ENCODE measurements around the gene IFT25. TPM values are rescaled to one million over a fixed set of nuclear protein-coding genes. Genes with fewer than 3 reads are reported as not detected.

Gene IFT25
- total RNA-seq, 4 donors from 2014 or later: 17.7 to 27.1 (median 21.3) TPM

DNA sequence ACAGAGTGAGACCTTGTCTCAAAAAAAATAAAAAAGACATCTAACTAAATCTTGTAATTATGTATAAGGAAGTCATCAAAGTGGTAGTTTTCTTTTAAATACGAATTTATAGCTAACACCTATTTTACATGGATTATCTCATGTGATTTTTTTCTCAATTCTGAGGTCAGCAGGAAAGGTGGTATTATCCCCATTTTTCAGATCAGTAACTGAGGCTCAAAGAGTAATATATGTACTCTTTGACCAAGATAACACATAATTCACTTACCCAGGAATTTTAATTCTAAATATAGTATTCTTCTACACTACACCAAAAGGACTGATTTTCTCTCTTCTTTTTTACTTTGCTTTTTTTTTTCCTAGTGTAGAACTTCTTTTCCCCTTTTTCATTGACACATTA lies 9.1 kb downstream of the IFT25 start:
- ATAC-seq: no peak
- 88 to 100% methylated on average over 1 of the region's 1 CpG for WGBS, 2 donors (ENCODE audit: low coverage in 1 of 2)
- no peaks in the 10 kb centered on the region for H3K27me3 ChIP-seq
- H3K4me1 ChIP-seq: peaks cover 0 to 23% (median 0%) of the 10 kb centered on the region in 3 donors
- H3K9me3 ChIP-seq: no peaks in the 10 kb centered on the region
- H3K36me3 ChIP-seq: peaks cover 0 to 18% of the 10 kb centered on the region in 2 donors
- H3K4me3 ChIP-seq: no peak overlapping the region
- peak overlapping the region in 1 of 4 donors; percentile 43 for H3K27ac ChIP-seq
- TF ChIP-seq, protein P1, sequence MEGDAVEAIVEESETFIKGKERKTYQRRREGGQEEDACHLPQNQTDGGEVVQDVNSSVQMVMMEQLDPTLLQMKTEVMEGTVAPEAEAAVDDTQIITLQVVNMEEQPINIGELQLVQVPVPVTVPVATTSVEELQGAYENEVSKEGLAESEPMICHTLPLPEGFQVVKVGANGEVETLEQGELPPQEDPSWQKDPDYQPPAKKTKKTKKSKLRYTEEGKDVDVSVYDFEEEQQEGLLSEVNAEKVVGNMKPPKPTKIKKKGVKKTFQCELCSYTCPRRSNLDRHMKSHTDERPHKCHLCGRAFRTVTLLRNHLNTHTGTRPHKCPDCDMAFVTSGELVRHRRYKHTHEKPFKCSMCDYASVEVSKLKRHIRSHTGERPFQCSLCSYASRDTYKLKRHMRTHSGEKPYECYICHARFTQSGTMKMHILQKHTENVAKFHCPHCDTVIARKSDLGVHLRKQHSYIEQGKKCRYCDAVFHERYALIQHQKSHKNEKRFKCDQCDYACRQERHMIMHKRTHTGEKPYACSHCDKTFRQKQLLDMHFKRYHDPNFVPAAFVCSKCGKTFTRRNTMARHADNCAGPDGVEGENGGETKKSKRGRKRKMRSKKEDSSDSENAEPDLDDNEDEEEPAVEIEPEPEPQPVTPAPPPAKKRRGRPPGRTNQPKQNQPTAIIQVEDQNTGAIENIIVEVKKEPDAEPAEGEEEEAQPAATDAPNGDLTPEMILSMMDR (IDR thresholded peaks at IDR 0.05): no peak
- no peak for TF ChIP-seq EP300 (IDR thresholded peaks at IDR 0.05)
- no peak for TF ChIP-seq POLR2A (IDR thresholded peaks at IDR 0.05)
- TF ChIP-seq POLR2AphosphoS5 (IDR thresholded peaks at IDR 0.05): no peak

GRCh38 chr1:53934170-53934765 lies 11.2 kb downstream of the IFT25 start:
- TF ChIP-seq POLR2AphosphoS5 (IDR thresholded peaks at IDR 0.05) (no peak), EP300 (IDR thresholded peaks at IDR 0.05) (no peak)

DNA sequence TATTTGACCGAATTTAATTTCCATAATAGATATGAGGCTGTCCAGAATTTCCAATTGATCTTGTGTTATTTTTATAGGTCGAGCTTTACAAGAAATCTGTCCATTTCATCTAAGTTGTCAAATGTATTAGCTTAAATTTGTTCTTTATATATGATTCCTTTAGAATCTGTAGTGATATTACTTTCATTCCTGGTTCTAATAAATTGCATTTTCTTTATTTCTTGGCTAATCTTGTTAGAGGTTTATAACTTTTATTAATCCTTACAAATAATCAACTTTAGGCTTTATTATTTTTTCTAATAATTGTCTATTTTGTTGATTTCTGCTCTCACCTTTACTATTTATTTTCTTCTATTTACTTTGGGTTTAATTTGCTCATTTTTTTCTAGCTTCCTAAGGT lies 14.0 kb downstream of the IFT25 start:
- Histone ChIP-seq H3K9me3 (no peaks in the 10 kb centered on the region), H3K4me1 (peaks cover 0 to 6% (median 0%) of the 10 kb centered on the region in 3 donors), H3K4me3 (no peak overlapping the region), H3K27ac (no peak overlapping the region), H3K36me3 (peaks cover 0 to 42% of the 10 kb centered on the region in 2 donors), H3K27me3 (no peaks in the 10 kb centered on the region)
- no peak for ATAC-seq
- WGBS, 2 donors (ENCODE audit: low coverage in 1 of 2): 95 to 100% methylated on average over 2 of the region's 2 CpGs
- TF ChIP-seq POLR2AphosphoS5 (IDR thresholded peaks at IDR 0.05) (no peak), POLR2A (IDR thresholded peaks at IDR 0.05) (no peak)

More at GRCh38 chr1:53934170-53934765, 11.2 kb downstream of the IFT25 start:
- Histone ChIP-seq H3K36me3 (peaks cover 0 to 19% of the 10 kb centered on the region in 2 donors), H3K9me3 (no peaks in the 10 kb centered on the region), H3K27ac (no peak overlapping the region), H3K4me3 (no peak overlapping the region), H3K27me3 (no peaks in the 10 kb centered on the region), H3K4me1 (peaks cover 0 to 16% (median 0%) of the 10 kb centered on the region in 3 donors)
- ATAC-seq: no peak
- 90 to 100% methylated on average over 1 of the region's 1 CpG for WGBS, 2 donors (ENCODE audit: low coverage in 1 of 2)

- Histone ChIP-seq H3K4me3 (no peak overlapping the region), H3K36me3 (peaks cover 0 to 48% of the 10 kb centered on the region in 2 donors), H3K27me3 (no peaks in the 10 kb centered on the region), H3K27ac (no peak overlapping the region), H3K4me1 (peaks cover 0 to under 1% (median 0%) of the 10 kb centered on the region in 3 donors), H3K9me3 (no peaks in the 10 kb centered on the region)
- TF ChIP-seq EP300 (IDR thresholded peaks at IDR 0.05) (no peak), POLR2AphosphoS5 (IDR thresholded peaks at IDR 0.05) (no peak), POLR2A (IDR thresholded peaks at IDR 0.05) (no peak)
- TF ChIP-seq, protein P1 (IDR thresholded peaks at IDR 0.05): no peak
- no peak for ATAC-seq
- WGBS, 2 donors (ENCODE audit: low coverage in 1 of 2): 85 to 88% methylated on average over 3 of the region's 3 CpGs
Observed at GRCh38 chr1:53930932-53931331, 14.6 kb downstream of the IFT25 start.

- no peaks in the 10 kb centered on the region for H3K4me1 ChIP-seq
- no peak overlapping the region for H3K4me3 ChIP-seq
- no peak overlapping the region for H3K27ac ChIP-seq
- 66 to 83% methylated on average over 2 of the region's 2 CpGs for WGBS, 2 donors (ENCODE audit: low coverage in 1 of 2)
- no peaks in the 10 kb centered on the region for H3K9me3 ChIP-seq
- TF ChIP-seq, protein P1 (IDR thresholded peaks at IDR 0.05): no peak
- TF ChIP-seq POLR2AphosphoS5 (IDR thresholded peaks at IDR 0.05): no peak
- no peak for TF ChIP-seq POLR2A (IDR thresholded peaks at IDR 0.05)
- no peak for TF ChIP-seq EP300 (IDR thresholded peaks at IDR 0.05)
- no peaks in the 10 kb centered on the region for H3K27me3 ChIP-seq
- H3K36me3 ChIP-seq: peaks cover 0 to 51% of the 10 kb centered on the region in 2 donors
- no peak for ATAC-seq
Observed at GRCh38 chr1:53929246-53929960, 16.1 kb downstream of the IFT25 start.

All from gastroesophageal sphincter (tissue), 4 donors.